ENCODE measurements around the gene ZNF143. TPM values are rescaled to one million over a fixed set of nuclear protein-coding genes. Genes with fewer than 3 reads are reported as not detected.

Gene ZNF143
- total and polyA plus RNA-seq, 2 of the 13 experiments (the other 11 are each of a cell fraction or from before 2014, with no cell fraction given), result 22.4 to 35.6 TPM

GRCh38 chr11:9568854-9569587 is 108.2 kb downstream of the ZNF143 start (continued):
- TF ChIP-seq HMGXB4 (CRISPR knock-in tag; IDR thresholded peaks at IDR 0.05; ENCODE audit: borderline replicate concordance in 1 of 2, low read depth in 1 of 2), result peak in 1 of 2 experiments; percentile 59; a peak in 1 of 4 replicates
- no peak for TF ChIP-seq DZIP1 (CRISPR knock-in tag; IDR thresholded peaks at IDR 0.05)
- no peak for TF ChIP-seq ZNF75D (CRISPR knock-in tag; IDR thresholded peaks at IDR 0.05; ENCODE audit: borderline replicate concordance)
- TF ChIP-seq ZNF225 (CRISPR knock-in tag; IDR thresholded peaks at IDR 0.05), result no peak
- TF ChIP-seq KLF11 (CRISPR knock-in tag; IDR thresholded peaks at IDR 0.05), result no peak
- no peak for TF ChIP-seq ZNF619 (CRISPR knock-in tag; IDR thresholded peaks at IDR 0.05)
- peak; percentile 85 for TF ChIP-seq RXRB (CRISPR knock-in tag; IDR thresholded peaks at IDR 0.05; ENCODE audit: borderline replicate concordance)
- no peak for TF ChIP-seq CHD2 (IDR thresholded peaks at IDR 0.05; ENCODE audit: low read depth, low read length)
- TF ChIP-seq AHDC1 (CRISPR knock-in tag; IDR thresholded peaks at IDR 0.05; ENCODE audit: borderline replicate concordance), result peak; percentile 77; the same call in 1 of the 2 replicates
- peak; percentile 82; the same call in 1 of the 2 replicates for TF ChIP-seq KLF12 (CRISPR knock-in tag; IDR thresholded peaks at IDR 0.05; ENCODE audit: borderline replicate concordance)
- TF ChIP-seq MTA3 (CRISPR knock-in tag; IDR thresholded peaks at IDR 0.05), result no peak
- TF ChIP-seq RFX5 (IDR thresholded peaks at IDR 0.05; ENCODE audit: low read depth, low read length), result peak; percentile 48; the same call in 1 of the 2 replicates
- TF ChIP-seq KAT2B (IDR thresholded peaks at IDR 0.05; ENCODE audit: borderline replicate concordance, low read depth, low read length), result no peak
- peak; percentile 66; the same call in 1 of the 2 replicates for TF ChIP-seq ARID2 (CRISPR knock-in tag; IDR thresholded peaks at IDR 0.05; ENCODE audit: borderline replicate concordance)
- peak; percentile 92; the same call in 1 of the 2 replicates for TF ChIP-seq ZKSCAN8 (CRISPR knock-in tag; IDR thresholded peaks at IDR 0.05; ENCODE audit: borderline replicate concordance)
